Body of pancreas (tissue), 4 donors: ENCODE results near the gene LHB.

Experiments used
- CTCF ChIP-seq, 7 experiments: fragments of 450-650 bp in 4 of 7; fragments of 200-600 bp in 3 of 7; sonication (generic) in 3 of 7; IDR thresholded peaks; one replicate each; pipeline ENCODE4 v1.5.1; 2016 to 2019; ENCODE audit warnings: antibody characterized with exemption in 7 of 7
- POLR2A ChIP-seq, 3 donors: fragments of 450-650 bp; IDR thresholded peaks; one replicate each; pipeline ENCODE4 v1.6.1; 2016; ENCODE audit warnings: antibody characterized with exemption in 3 of 3, mild to moderate bottlenecking in 2 of 3

DNA sequence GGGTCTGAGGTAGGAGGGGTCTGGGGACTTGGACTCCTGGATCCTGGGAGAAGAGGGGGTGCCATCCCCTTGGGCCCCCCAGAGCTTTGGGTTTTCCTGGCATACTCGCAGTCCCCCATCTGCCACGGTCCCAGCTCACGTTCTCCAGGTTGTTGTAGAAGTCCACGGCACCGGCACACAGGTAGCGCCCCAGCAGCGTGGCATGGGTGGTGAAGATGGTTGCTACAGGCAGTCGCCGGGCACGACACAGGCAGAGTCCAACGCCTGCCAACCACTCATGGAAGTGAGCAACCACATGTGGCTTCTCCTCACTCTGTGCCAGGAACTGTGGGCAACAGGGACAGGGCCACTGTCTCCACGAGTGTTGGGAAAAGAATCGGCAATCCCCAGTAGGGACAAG, 31.2 kb downstream of the LHB start:
- TF ChIP-seq CTCF (IDR thresholded peaks at IDR 0.05) (no peak), POLR2A (IDR thresholded peaks at IDR 0.05) (no peak)
